H1 (cell line): ENCODE measurements around the gene FNDC11. TPM values are rescaled to one million over a fixed set of nuclear protein-coding genes. Genes with fewer than 3 reads are reported as not detected.

Experiments used
- CEBPB ChIP-seq: IDR thresholded peaks from 2 replicates; pipeline ENCODE4 v1.6.1; 2012; ENCODE audit warnings: low read depth, low read length
- CHD2 ChIP-seq: IDR thresholded peaks from 2 replicates; pipeline ENCODE4 v1.6.1; 2012; ENCODE audit warnings: low read length, improper control_type of control experiment
- CREB1 ChIP-seq: IDR thresholded peaks from 2 replicates; pipeline ENCODE4 v1.6.1; 2012; ENCODE audit warnings: inconsistent platforms
- KDM1A ChIP-seq: fragments of 200-600, 300-600 bp; sonication (generic); IDR thresholded peaks from 2 replicates; pipeline ENCODE4 v1.7.1; 2016; ENCODE audit warnings: mild to moderate bottlenecking, low read length, borderline replicate concordance
- PHF8 ChIP-seq: fragments of 200-600 bp; sonication (generic); conservative IDR thresholded peaks from 2 replicates; pipeline ENCODE4 v1.7.1; 2012; ENCODE audit warnings: low read depth, mild to moderate bottlenecking, inconsistent platforms, low read length, moderate library complexity
- POLR2AphosphoS5 ChIP-seq: IDR thresholded peaks from 2 replicates; pipeline ENCODE4 v1.6.1; 2011; ENCODE audit warnings: low read depth, low read length
- SAP30 ChIP-seq: fragments of 300-600 bp; sonication (generic); IDR thresholded peaks from 2 replicates; pipeline ENCODE4 v1.7.1; 2012; ENCODE audit warnings: low read length, moderate library complexity, mild to moderate bottlenecking, inconsistent platforms; ENCODE audit not compliant: insufficient read depth, insufficient replicate concordance
- TCF12 ChIP-seq: IDR thresholded peaks from 2 replicates; pipeline ENCODE4 v1.6.1; 2011; ENCODE audit warnings: low read depth, mild to moderate bottlenecking, low read length
- YY1 ChIP-seq: IDR thresholded peaks from 2 replicates; pipeline ENCODE4 v1.6.1; 2011; ENCODE audit warnings: low read depth, mild to moderate bottlenecking, low read length
- polyA plus RNA-seq, 7 experiments: library from polyadenylated mRNA; depleted of rRNA in 3 of 7; stranded (reverse) in 5 of 7; unstranded in 2 of 7; fragments of >200 nt in 5 of 7; fragments of 200-250 nt in 2 of 7; gene quantifications; 1 replicate in 5 of 7; 2 replicates in 1 of 7; 4 replicates in 1 of 7; pipeline versions ENCODE4 v1.2.1 to v1.2.3, GENCODE V29; 2011 to 2013; ENCODE audit warnings: missing spikeins in 2 of 7, mixed read lengths in 2 of 7
- total RNA-seq: library from RNA; stranded (reverse); fragmentation: NEBNext Ultra II Directional; extraction: Animal tissue kit (Norgen Biotek cat#: 25700); gene quantifications from 2 replicates; pipeline ENCODE4 v1.2.1, GENCODE V29; 2021

FNDC11 gene
- total and polyA plus RNA-seq, 2 of the 8 experiments (the other 6 are each of a cell fraction or from before 2014, with no cell fraction given): 2.6 to 8.8 TPM

GRCh38 chr20:63563225-63563935 lies 9.4 kb downstream of the FNDC11 start (continued):
- no peak for TF ChIP-seq KDM1A
- no peak for TF ChIP-seq POLR2AphosphoS5
- no peak for TF ChIP-seq TCF12
- no peak for TF ChIP-seq SAP30
- no peak for TF ChIP-seq YY1
- TF ChIP-seq CHD2: no peak
- TF ChIP-seq CREB1: no peak
- no peak for TF ChIP-seq CEBPB
- no peak for TF ChIP-seq PHF8
